C4-2B (cell line): Measurements from ENCODE around the gene ST6GALNAC3.

Source experiments
- H3K27ac ChIP-seq: fragments of 450-650 bp; 2 replicates; pipeline ENCODE4 v1.5.1; 2017
- CTCF ChIP-seq: fragments of 450-650 bp; conservative IDR thresholded peaks from 2 replicates; pipeline ENCODE4 v1.5.1; 2017; ENCODE audit warnings: mild to moderate bottlenecking
- ZFX ChIP-seq: fragments of 450-650 bp; IDR thresholded peaks from 2 replicates; pipeline ENCODE4 v1.6.1; 2017

ST6GALNAC3 gene

GRCh38 chr1:76098845-76099244, 24.3 kb downstream of the ST6GALNAC3 start:
- TF ChIP-seq CTCF (no peak), ZFX (no peak)
- H3K27ac ChIP-seq, result no peak overlapping the region

GRCh38 chr1:76101548-76101947, 27.0 kb downstream of the ST6GALNAC3 start:
- TF ChIP-seq CTCF, result no peak
- TF ChIP-seq ZFX, result no peak
- H3K27ac ChIP-seq, result no peak overlapping the region

- TF ChIP-seq ZFX (no peak), CTCF (no peak)
- no peak overlapping the region for H3K27ac ChIP-seq
Measured at GRCh38 chr1:76102046-76102445, 27.5 kb downstream of the ST6GALNAC3 start.

GRCh38 chr1:76103034-76103433, 28.5 kb downstream of the ST6GALNAC3 start:
- no peak overlapping the region for H3K27ac ChIP-seq
- TF ChIP-seq ZFX (no peak), CTCF (no peak)

GRCh38 chr1:76105372-76105771, 30.8 kb downstream of the ST6GALNAC3 start:
- TF ChIP-seq CTCF, result no peak
- no peak for TF ChIP-seq ZFX
- no peak overlapping the region for H3K27ac ChIP-seq

- H3K27ac ChIP-seq, result no peak overlapping the region
- TF ChIP-seq CTCF (no peak), ZFX (no peak)
Measured at GRCh38 chr1:76106251-76106650, 31.7 kb downstream of the ST6GALNAC3 start.

GRCh38 chr1:76106719-76107235, 32.2 kb downstream of the ST6GALNAC3 start:
- no peak for TF ChIP-seq CTCF
- TF ChIP-seq ZFX, result no peak
- no peak overlapping the region for H3K27ac ChIP-seq
